Measurements from ENCODE around the gene UBAC1. TPM values are rescaled to one million over a fixed set of nuclear protein-coding genes. Genes with fewer than 3 reads are reported as not detected.
A peak's percentile ranks its signal among the peaks of the same experiment; 100 is the strongest.
"Not testable (repeated sequence)": the region's sequence is repeated elsewhere in the genome, so short reads cannot be mapped to it uniquely, and the experiment has no call there.

Gene UBAC1
- polyA plus RNA-seq, 2 donors, result 40.7 to 43.4 TPM

DNA sequence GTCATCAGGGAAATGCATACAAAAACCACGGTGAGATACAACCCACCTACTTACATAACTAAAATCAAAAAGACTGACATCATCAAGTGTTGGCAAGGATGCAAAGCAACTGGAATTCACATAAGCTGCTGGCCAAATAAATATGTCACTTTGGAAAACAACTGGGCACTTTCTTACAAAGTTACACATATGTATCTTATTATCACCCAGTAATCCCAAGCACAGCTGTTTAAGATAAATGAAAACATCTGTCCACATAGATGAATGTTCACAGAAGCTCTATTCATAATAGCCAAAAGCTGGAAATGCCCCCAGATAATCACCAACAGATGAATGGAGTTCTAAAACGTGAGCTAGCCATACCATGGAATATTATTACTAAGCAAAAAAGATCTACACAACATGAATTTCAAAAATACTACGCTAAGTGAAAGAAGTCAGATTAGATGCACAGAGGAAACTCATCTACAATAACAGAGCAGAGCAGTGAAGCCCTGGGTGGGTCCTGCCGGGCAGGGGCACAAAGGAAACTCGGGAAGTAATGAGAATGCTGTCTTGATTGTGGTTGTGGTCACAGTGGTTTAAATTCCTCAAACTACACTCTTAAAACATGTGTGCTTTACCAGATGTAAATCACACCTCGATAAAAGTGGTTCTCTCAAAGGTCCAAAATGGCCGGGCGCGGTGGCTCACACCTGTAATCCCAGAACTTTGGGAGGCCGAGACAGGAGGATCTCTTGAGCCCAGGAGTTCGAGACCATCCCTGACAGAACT, 62.4 kb downstream of the UBAC1 start:
- Histone ChIP-seq H3K9me3 (ENCODE audit: control insufficient read depth in 2 of 2, insufficient read depth in 1 of 2, low read depth in 1 of 2, low read length in 1 of 2) (no peaks in the 10 kb centered on the region), H3K36me3 (ENCODE audit: control insufficient read depth in 2 of 2, insufficient read depth in 2 of 2, low read length in 1 of 2) (peaks cover 0 to 4% of the 10 kb centered on the region in 2 donors), H3K27me3 (ENCODE audit: control insufficient read depth in 1 of 2, insufficient read depth in 2 of 2, low read length in 2 of 2) (no peaks in the 10 kb centered on the region), H3K27ac (ENCODE audit: low read depth in 2 of 2, low read length in 1 of 2) (no peak overlapping the region), H3K4me1 (ENCODE audit: control insufficient read depth in 2 of 2, insufficient read depth in 2 of 2, low read length in 1 of 2) (peaks cover 8 to 14% of the 10 kb centered on the region in 2 donors), H3K4me3 (ENCODE audit: low read depth in 1 of 2, low read length in 2 of 2) (no peak overlapping the region)
- 74 to 76% methylated on average over 11 of the region's 11 CpGs for WGBS, 2 donors

DNA sequence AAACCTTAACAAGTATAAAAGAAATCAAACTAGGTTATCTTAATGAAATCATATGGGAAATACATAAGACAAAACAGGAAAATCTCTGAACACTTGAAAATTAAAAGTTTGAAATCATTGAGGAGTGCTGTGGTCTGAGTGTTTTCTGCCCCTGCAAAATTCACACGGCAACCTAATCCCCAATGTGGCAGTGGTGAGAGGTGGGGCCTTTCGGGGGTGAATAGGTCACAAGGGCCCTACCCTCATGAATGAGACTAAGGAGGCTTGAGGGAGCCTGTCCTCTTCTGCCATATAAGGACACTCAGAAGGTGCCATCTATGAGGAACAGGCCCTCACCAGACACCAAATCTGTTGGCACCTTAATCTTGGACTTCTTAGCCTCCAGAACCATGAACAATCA, 64.5 kb downstream of the UBAC1 start:
- Histone ChIP-seq H3K9me3 (ENCODE audit: control insufficient read depth in 2 of 2, insufficient read depth in 1 of 2, low read depth in 1 of 2, low read length in 1 of 2) (no peaks in the 10 kb centered on the region), H3K27me3 (ENCODE audit: control insufficient read depth in 1 of 2, insufficient read depth in 2 of 2, low read length in 2 of 2) (no peaks in the 10 kb centered on the region), H3K27ac (ENCODE audit: low read depth in 2 of 2, low read length in 1 of 2) (no peak overlapping the region), H3K4me1 (ENCODE audit: control insufficient read depth in 2 of 2, insufficient read depth in 2 of 2, low read length in 1 of 2) (peaks cover 6 to 10% of the 10 kb centered on the region in 2 donors), H3K4me3 (ENCODE audit: low read depth in 1 of 2, low read length in 2 of 2) (no peak overlapping the region), H3K36me3 (ENCODE audit: control insufficient read depth in 2 of 2, insufficient read depth in 2 of 2, low read length in 1 of 2) (peaks cover 0 to 4% of the 10 kb centered on the region in 2 donors)
- 82 to 83% methylated on average over 2 of the region's 2 CpGs for WGBS, 2 donors

DNA sequence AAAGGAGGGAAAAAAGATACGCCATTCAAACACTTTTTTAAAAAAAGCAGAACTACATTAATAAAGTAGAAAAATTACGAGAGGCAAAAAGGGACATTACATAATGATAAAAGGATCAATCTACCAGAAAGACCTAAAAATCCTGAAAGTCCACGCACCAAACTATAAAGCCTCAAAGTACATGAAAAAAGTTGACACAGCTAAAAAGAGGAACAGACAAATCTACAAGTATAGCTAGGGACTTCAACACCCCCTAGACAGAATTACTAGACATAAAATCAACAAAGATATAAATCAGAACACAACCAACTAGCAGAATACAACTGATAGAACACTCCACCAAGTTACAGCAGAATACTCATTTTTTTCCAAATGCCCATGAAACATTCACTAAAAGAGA, 65.0 kb downstream of the UBAC1 start:
- Histone ChIP-seq H3K9me3 (ENCODE audit: control insufficient read depth in 2 of 2, insufficient read depth in 1 of 2, low read depth in 1 of 2, low read length in 1 of 2) (no peaks in the 10 kb centered on the region), H3K27me3 (ENCODE audit: control insufficient read depth in 1 of 2, insufficient read depth in 2 of 2, low read length in 2 of 2) (no peaks in the 10 kb centered on the region), H3K4me3 (ENCODE audit: low read depth in 1 of 2, low read length in 2 of 2) (no peak overlapping the region), H3K27ac (ENCODE audit: low read depth in 2 of 2, low read length in 1 of 2) (no peak overlapping the region), H3K36me3 (ENCODE audit: control insufficient read depth in 2 of 2, insufficient read depth in 2 of 2, low read length in 1 of 2) (peaks cover 0 to 4% of the 10 kb centered on the region in 2 donors), H3K4me1 (ENCODE audit: control insufficient read depth in 2 of 2, insufficient read depth in 2 of 2, low read length in 1 of 2) (peaks cover 7 to 13% of the 10 kb centered on the region in 2 donors)
- 92 to 93% methylated on average over 3 of the region's 3 CpGs for WGBS, 2 donors

DNA sequence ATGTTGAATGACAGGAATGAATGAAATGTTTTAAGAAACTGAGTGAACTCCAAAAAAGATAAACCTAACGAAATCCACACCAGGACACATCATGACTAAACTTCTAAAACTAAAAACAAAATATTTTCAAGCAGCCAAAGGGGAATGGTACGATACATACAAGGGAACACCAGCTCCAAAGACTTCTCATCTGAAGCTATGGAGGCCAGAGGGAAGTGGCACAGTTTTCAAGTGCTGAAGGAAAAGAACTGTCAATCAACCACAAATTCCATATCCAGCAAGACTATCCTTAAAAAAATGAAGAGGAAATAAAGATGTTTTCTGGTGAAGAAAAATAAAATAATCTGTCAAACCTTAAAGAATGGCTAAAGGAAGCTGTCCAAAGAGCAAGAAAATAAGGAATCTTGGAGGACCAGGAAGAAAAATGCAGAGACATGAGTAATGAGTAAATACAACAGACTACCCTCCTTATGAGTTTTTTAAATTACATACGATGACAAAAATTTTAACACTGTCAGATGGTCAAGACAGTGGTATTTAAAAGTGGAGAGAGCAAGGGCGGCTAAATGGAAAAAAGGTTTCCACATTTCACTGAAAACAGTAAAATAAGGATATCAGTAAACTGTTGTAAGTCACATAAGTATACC, 65.8 kb downstream of the UBAC1 start:
- Histone ChIP-seq H3K36me3 (ENCODE audit: control insufficient read depth in 2 of 2, insufficient read depth in 2 of 2, low read length in 1 of 2) (peaks cover 0 to 4% of the 10 kb centered on the region in 2 donors), H3K27ac (ENCODE audit: low read depth in 2 of 2, low read length in 1 of 2) (no peak overlapping the region), H3K9me3 (ENCODE audit: control insufficient read depth in 2 of 2, insufficient read depth in 1 of 2, low read depth in 1 of 2, low read length in 1 of 2) (no peaks in the 10 kb centered on the region), H3K4me1 (ENCODE audit: control insufficient read depth in 2 of 2, insufficient read depth in 2 of 2, low read length in 1 of 2) (peaks cover 12 to 20% of the 10 kb centered on the region in 2 donors), H3K27me3 (ENCODE audit: control insufficient read depth in 1 of 2, insufficient read depth in 2 of 2, low read length in 2 of 2) (no peaks in the 10 kb centered on the region), H3K4me3 (ENCODE audit: low read depth in 1 of 2, low read length in 2 of 2) (no peak overlapping the region)
- WGBS, 2 donors, result 93 to 95% methylated on average over 4 of the region's 4 CpGs

DNA sequence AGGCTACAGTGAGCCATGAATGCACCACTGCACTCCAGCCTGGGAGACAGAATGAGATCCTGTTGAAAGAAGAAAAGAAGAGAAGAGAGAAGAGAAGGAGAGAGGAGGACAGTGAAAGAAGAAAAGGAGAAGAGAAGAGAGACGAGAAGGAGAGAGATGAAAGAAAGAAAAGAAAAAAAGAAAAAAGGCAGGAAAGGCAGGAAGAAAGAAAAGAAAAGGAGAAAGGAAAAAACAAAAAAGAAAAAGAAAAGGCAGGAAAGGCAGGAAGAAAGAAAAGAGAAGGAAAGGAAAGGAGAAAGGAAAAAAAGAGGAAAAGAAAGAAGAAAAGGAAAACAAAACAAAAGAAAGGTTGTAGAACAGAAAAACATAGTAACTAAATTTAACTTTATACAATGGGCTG, 68.1 kb downstream of the UBAC1 start:
- Histone ChIP-seq H3K36me3 (ENCODE audit: control insufficient read depth in 2 of 2, insufficient read depth in 2 of 2, low read length in 1 of 2) (peaks cover 0 to 4% of the 10 kb centered on the region in 2 donors), H3K4me3 (ENCODE audit: low read depth in 1 of 2, low read length in 2 of 2) (no peak overlapping the region), H3K4me1 (ENCODE audit: control insufficient read depth in 2 of 2, insufficient read depth in 2 of 2, low read length in 1 of 2) (peaks cover 22 to 38% of the 10 kb centered on the region in 2 donors), H3K9me3 (ENCODE audit: control insufficient read depth in 2 of 2, insufficient read depth in 1 of 2, low read depth in 1 of 2, low read length in 1 of 2) (no peaks in the 10 kb centered on the region), H3K27ac (ENCODE audit: low read depth in 2 of 2, low read length in 1 of 2) (no peak overlapping the region), H3K27me3 (ENCODE audit: control insufficient read depth in 1 of 2, insufficient read depth in 2 of 2, low read length in 2 of 2) (no peaks in the 10 kb centered on the region)
- WGBS, 2 donors, result 78 to 95% methylated on average over 1 of the region's 1 CpG

DNA sequence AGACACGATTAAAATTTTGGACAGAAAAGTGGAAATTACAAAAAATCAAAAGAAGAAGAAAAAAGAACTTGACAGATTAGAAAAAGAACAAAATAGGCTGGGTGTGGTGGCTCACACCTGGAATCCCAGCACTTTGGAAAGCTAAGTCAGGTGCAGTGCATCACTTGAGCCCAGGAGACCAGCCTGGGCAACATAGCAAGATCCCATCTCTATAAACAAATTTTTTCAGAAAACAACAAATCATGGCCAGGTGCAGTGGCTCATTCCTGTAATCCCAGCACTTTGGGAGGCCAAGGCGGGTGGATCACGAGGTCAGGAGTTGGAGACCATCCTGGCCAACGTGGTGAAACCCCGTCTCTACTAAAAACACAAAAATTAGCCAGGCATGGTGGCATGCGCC, 68.8 kb downstream of the UBAC1 start:
- H3K36me3 ChIP-seq (ENCODE audit: control insufficient read depth in 2 of 2, insufficient read depth in 2 of 2, low read length in 1 of 2); H3K27ac ChIP-seq (ENCODE audit: low read depth in 2 of 2, low read length in 1 of 2); H3K4me3 ChIP-seq (ENCODE audit: low read depth in 1 of 2, low read length in 2 of 2); H3K27me3 ChIP-seq (ENCODE audit: control insufficient read depth in 1 of 2, insufficient read depth in 2 of 2, low read length in 2 of 2); H3K9me3 ChIP-seq (ENCODE audit: control insufficient read depth in 2 of 2, insufficient read depth in 1 of 2, low read depth in 1 of 2, low read length in 1 of 2): not testable (repeated sequence)
- peaks cover 27 to 46% of the 10 kb centered on the region in 2 donors for H3K4me1 ChIP-seq (ENCODE audit: control insufficient read depth in 2 of 2, insufficient read depth in 2 of 2, low read length in 1 of 2)
- WGBS, 2 donors, result 95% methylated on average over 6 of the region's 6 CpGs

DNA sequence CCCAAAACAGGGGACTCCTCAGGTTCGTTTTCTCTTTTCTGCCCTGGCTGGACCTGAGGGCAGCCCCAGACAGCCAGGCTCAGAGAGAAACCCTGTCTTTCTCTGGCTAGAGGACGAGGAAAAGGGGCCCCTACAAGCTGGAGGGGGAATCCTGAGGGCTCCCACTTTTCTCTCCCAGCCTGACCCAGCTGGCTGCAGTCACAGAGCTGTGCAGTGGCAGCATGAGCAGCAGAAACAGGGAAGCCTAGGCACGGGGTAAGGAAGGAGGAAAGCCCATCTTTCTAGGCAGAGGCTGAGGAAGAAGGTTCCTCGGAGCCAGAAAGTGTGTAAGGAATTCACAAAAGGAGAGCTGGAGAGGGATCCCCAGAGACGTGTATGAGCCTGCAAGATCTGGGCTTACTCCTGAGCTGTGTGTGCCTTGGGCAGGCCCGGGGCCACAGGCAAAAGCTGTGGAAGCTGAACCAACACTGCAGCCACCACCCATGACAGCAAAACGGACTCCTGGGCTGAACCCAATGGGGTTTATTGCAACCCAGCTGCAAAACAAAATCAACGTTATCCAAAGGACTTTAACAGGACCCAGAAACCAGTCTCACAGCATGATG, 70.0 kb downstream of the UBAC1 start:
- H3K27ac ChIP-seq (ENCODE audit: low read depth in 2 of 2, low read length in 1 of 2), result peak overlapping the region; percentile 54 to 72

DNA sequence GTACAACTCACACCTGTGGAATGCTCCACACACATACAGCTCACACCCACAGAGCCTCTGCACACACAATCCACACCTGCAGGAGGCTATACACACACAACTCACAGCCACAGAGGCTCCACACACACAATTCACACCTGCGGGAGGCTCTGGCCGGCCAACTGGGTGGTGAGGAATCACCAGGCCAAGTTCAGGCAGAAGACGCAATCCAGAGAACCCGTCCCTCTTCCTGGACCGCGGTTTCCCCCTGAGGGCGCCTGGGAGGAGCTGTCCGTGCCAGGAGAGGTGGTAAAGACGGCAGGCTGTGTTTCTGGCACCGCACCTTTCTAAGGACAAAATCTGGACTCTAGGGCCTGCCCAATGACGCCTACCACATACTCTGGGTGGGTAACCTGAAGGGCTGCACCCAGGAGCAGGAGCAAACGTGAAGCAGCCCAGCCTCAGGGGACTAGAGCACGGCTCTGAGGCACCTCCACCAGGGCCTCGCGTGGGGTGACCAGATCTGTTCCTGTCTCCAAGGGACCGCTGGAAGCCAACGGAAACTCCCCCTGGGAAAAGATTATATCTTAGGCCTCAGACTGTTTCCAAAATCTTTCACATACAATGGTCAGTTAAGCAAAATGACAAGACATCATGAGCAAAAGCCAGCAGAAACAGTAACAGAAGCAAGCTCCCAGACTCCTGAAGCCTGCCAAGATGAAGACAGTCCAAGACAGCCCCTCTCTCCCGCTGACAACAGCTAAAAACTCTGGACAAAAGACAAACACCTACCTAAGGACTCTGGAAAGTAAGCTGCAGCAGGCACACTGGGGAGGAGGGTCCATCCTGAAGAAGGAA, 70.8 kb downstream of the UBAC1 start:
- 50 to 62% methylated on average over 18 of the region's 18 CpGs for WGBS, 2 donors
- Histone ChIP-seq H3K36me3 (ENCODE audit: control insufficient read depth in 2 of 2, insufficient read depth in 2 of 2, low read length in 1 of 2) (peaks cover 0 to 10% of the 10 kb centered on the region in 2 donors), H3K9me3 (ENCODE audit: control insufficient read depth in 2 of 2, insufficient read depth in 1 of 2, low read depth in 1 of 2, low read length in 1 of 2) (no peaks in the 10 kb centered on the region), H3K27ac (ENCODE audit: low read depth in 2 of 2, low read length in 1 of 2) (peak overlapping the region; percentile 54 to 72), H3K27me3 (ENCODE audit: control insufficient read depth in 1 of 2, insufficient read depth in 2 of 2, low read length in 2 of 2) (no peaks in the 10 kb centered on the region), H3K4me3 (ENCODE audit: low read depth in 1 of 2, low read length in 2 of 2) (no peak overlapping the region), H3K4me1 (ENCODE audit: control insufficient read depth in 2 of 2, insufficient read depth in 2 of 2, low read length in 1 of 2) (peaks cover 31 to 56% of the 10 kb centered on the region in 2 donors)

More for the DNA sequence above, 70.0 kb downstream of the UBAC1 start:
- Histone ChIP-seq H3K27me3 (ENCODE audit: control insufficient read depth in 1 of 2, insufficient read depth in 2 of 2, low read length in 2 of 2) (no peaks in the 10 kb centered on the region), H3K36me3 (ENCODE audit: control insufficient read depth in 2 of 2, insufficient read depth in 2 of 2, low read length in 1 of 2) (peaks cover 0 to 9% of the 10 kb centered on the region in 2 donors), H3K4me3 (ENCODE audit: low read depth in 1 of 2, low read length in 2 of 2) (no peak overlapping the region), H3K9me3 (ENCODE audit: control insufficient read depth in 2 of 2, insufficient read depth in 1 of 2, low read depth in 1 of 2, low read length in 1 of 2) (no peaks in the 10 kb centered on the region), H3K4me1 (ENCODE audit: control insufficient read depth in 2 of 2, insufficient read depth in 2 of 2, low read length in 1 of 2) (peaks cover 31 to 56% of the 10 kb centered on the region in 2 donors)
- 43 to 49% methylated on average over 8 of the region's 8 CpGs for WGBS, 2 donors

DNA sequence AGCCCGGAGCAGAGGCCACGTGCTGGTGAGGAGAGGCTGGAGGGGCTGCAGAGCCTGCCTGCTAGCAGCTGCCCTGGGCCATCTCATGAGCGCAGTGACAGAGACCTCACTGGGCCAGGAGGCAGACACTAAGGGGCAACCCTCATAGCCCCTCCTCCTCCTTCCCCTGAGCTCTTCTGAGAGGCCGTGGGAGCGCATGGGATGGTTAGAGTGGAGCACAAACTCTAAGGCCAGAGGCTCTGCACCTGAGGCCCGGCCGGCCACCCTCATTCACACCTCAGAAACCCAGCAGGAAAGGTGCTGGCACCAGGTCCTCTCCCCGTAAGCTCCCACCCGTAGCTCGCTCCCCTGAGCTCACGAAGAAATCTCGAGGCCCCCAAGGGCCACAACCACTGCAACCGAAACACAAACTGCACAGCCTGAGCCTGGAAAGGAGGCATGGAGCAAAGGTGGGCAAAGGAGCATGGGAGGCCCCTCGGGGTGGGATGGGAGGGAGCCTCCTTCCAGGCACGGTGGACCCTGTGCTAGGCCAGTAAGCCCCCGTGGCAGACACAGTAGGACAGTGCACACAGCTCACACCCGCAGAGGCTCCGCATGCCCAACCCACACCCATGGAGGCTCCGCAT, 71.5 kb downstream of the UBAC1 start:
- H3K4me1 ChIP-seq (ENCODE audit: control insufficient read depth in 2 of 2, insufficient read depth in 2 of 2, low read length in 1 of 2), result peaks cover 31 to 64% of the 10 kb centered on the region in 2 donors
- H3K36me3 ChIP-seq (ENCODE audit: control insufficient read depth in 2 of 2, insufficient read depth in 2 of 2, low read length in 1 of 2), result peaks cover 0 to 10% of the 10 kb centered on the region in 2 donors
- no peak overlapping the region for H3K4me3 ChIP-seq (ENCODE audit: low read depth in 1 of 2, low read length in 2 of 2)
- peak overlapping the region; percentile 54 to 72 for H3K27ac ChIP-seq (ENCODE audit: low read depth in 2 of 2, low read length in 1 of 2)
- H3K9me3 ChIP-seq (ENCODE audit: control insufficient read depth in 2 of 2, insufficient read depth in 1 of 2, low read depth in 1 of 2, low read length in 1 of 2), result no peaks in the 10 kb centered on the region
- no peaks in the 10 kb centered on the region for H3K27me3 ChIP-seq (ENCODE audit: control insufficient read depth in 1 of 2, insufficient read depth in 2 of 2, low read length in 2 of 2)
- 79 to 84% methylated on average over 19 of the region's 19 CpGs for WGBS, 2 donors

All from esophagus (tissue), 2 donors.